HUDEP-2 (cell line): ENCODE results near the gene RASL12.
"Not testable (repeated sequence)": the region's sequence is repeated elsewhere in the genome, so short reads cannot be mapped to it uniquely, and the experiment has no call there.

Source experiments
- DNase-seq, 76 experiments: peaks; one replicate each; lab custom pipeline; 2025; ENCODE audit not compliant: unreplicated experiment in 76 of 76; lab: John Stamatoyannopoulos, UW

Gene RASL12

GRCh38 chr15:65076486-65077290, 8.9 kb upstream of the RASL12 start, which contains the start of gene KBTBD13:
KBTBD13 (plus strand) TSS chr15:65076746; CDS start chr15:65076816, 70 bp downstream.
- DNase-seq: no peak

- DNase-seq: not testable (repeated sequence)
Observed at GRCh38 chr15:65075607-65076395, 8.0 kb upstream of the RASL12 start.

- DNase-seq: not testable (repeated sequence)
Observed at GRCh38 chr15:65074946-65075345, 7.2 kb upstream of the RASL12 start.

- DNase-seq: no peak
Observed at GRCh38 chr15:65072617-65073016, 4.8 kb upstream of the RASL12 start.

GRCh38 chr15:65072027-65072426, 4.2 kb upstream of the RASL12 start:
- DNase-seq: no peak

GRCh38 chr15:65071381-65071811, 3.6 kb upstream of the RASL12 start:
- DNase-seq: no peak

GRCh38 chr15:65069779-65070546, 2.2 kb upstream of the RASL12 start:
- no peak for DNase-seq

GRCh38 chr15:65069179-65069578, 1.4 kb upstream of the RASL12 start:
- no peak for DNase-seq

GRCh38 chr15:65068403-65068788, 605 bp upstream of the RASL12 start:
- DNase-seq: no peak

- no peak for DNase-seq
Observed at GRCh38 chr15:65067317-65067644, 510 bp downstream of the RASL12 start.

- DNase-seq: no peak
Observed at GRCh38 chr15:65066635-65067316, 1.0 kb downstream of the RASL12 start.

GRCh38 chr15:65066001-65066634, 1.7 kb downstream of the RASL12 start:
- no peak for DNase-seq

- no peak for DNase-seq
Observed at GRCh38 chr15:65062726-65063125, 5.1 kb downstream of the RASL12 start.

GRCh38 chr15:65062061-65062460, 5.7 kb downstream of the RASL12 start:
- no peak for DNase-seq

GRCh38 chr15:65060641-65061397, 7.0 kb downstream of the RASL12 start:
- no peak for DNase-seq

GRCh38 chr15:65059931-65060596, 7.7 kb downstream of the RASL12 start:
- DNase-seq: no peak

GRCh38 chr15:65059369-65059750, 8.4 kb downstream of the RASL12 start:
- no peak for DNase-seq

- DNase-seq: no peak
Observed at GRCh38 chr15:65058394-65059368, 9.1 kb downstream of the RASL12 start.
